ENCODE results near the gene PPP2R5A.

- TF ChIP-seq, protein P1, sequence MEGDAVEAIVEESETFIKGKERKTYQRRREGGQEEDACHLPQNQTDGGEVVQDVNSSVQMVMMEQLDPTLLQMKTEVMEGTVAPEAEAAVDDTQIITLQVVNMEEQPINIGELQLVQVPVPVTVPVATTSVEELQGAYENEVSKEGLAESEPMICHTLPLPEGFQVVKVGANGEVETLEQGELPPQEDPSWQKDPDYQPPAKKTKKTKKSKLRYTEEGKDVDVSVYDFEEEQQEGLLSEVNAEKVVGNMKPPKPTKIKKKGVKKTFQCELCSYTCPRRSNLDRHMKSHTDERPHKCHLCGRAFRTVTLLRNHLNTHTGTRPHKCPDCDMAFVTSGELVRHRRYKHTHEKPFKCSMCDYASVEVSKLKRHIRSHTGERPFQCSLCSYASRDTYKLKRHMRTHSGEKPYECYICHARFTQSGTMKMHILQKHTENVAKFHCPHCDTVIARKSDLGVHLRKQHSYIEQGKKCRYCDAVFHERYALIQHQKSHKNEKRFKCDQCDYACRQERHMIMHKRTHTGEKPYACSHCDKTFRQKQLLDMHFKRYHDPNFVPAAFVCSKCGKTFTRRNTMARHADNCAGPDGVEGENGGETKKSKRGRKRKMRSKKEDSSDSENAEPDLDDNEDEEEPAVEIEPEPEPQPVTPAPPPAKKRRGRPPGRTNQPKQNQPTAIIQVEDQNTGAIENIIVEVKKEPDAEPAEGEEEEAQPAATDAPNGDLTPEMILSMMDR (IDR thresholded peaks at IDR 0.05): no peak
- no peak for TF ChIP-seq POLR2AphosphoS5 (IDR thresholded peaks at IDR 0.05; ENCODE audit: insufficient read depth in 1 of 2, low read depth in 1 of 2)
- TF ChIP-seq POLR2A (IDR thresholded peaks at IDR 0.05): no peak
Measured at GRCh38 chr1:212235857-212236256, 49.4 kb upstream of the PPP2R5A start.
